Peyer's patch (tissue), 4 donors: ENCODE results near the gene HKDC1. TPM values are rescaled to one million over a fixed set of nuclear protein-coding genes. Genes with fewer than 3 reads are reported as not detected.

ENCODE experiments used
- DNase-seq, 3 donors: peaks; one replicate each; pipeline ENCODE4 v3.0.0-alpha.2; 2017 to 2019
- H3K27ac ChIP-seq, 4 donors: fragments of 200-600 bp; sonication (generic); one replicate each; pipeline ENCODE4 v1.5.1; 2016 to 2019
- H3K27me3 ChIP-seq, 2 donors: fragments of 200-600 bp; sonication (generic); one replicate each; pipeline ENCODE4 v1.5.1; 2019
- H3K36me3 ChIP-seq, 3 donors: fragments of 200-600 bp; sonication (generic); one replicate each; pipeline ENCODE4 v1.5.1; 2016 to 2019
- H3K4me1 ChIP-seq, 4 donors: fragments of 200-600 bp; sonication (generic); one replicate each; pipeline ENCODE4 v1.5.1; 2016 to 2019
- H3K4me3 ChIP-seq, 4 donors: fragments of 200-600 bp; sonication (generic); 1 replicate in 3 of 4; 2 replicates in 1 of 4; pipeline ENCODE4 v1.5.1; 2016 to 2019; ENCODE audit warnings: mild to moderate bottlenecking in 1 of 4
- H3K9me3 ChIP-seq, 4 donors: fragments of 200-600 bp; sonication (generic); one replicate each; pipeline ENCODE4 v1.5.1; 2016 to 2019; ENCODE audit warnings: mild to moderate bottlenecking in 1 of 4
- CTCF ChIP-seq, 6 experiments: fragments of 450-650 bp in 4 of 6; fragments of 200-600 bp in 2 of 6; sonication (generic) in 1 of 6; IDR thresholded peaks; one replicate each; pipeline ENCODE4 v1.5.1; 2017 to 2019; ENCODE audit warnings: antibody characterized with exemption in 6 of 6, mild to moderate bottlenecking in 3 of 6, moderate library complexity in 1 of 6
- POLR2A ChIP-seq, 2 donors: fragments of 450-650 bp; IDR thresholded peaks; one replicate each; pipeline ENCODE4 v1.5.1; 2017; ENCODE audit warnings: antibody characterized with exemption in 2 of 2, mild to moderate bottlenecking in 2 of 2, moderate library complexity in 2 of 2
- total RNA-seq, 4 donors: library from RNA; depleted of rRNA; stranded (reverse); fragments of >200 nt; gene quantifications; one replicate each; pipeline ENCODE4 v1.1.0, GENCODE V29; 2016

Gene HKDC1
- total RNA-seq, 4 donors from 2014 or later: 53.6 to 207 (median 184) TPM

DNA sequence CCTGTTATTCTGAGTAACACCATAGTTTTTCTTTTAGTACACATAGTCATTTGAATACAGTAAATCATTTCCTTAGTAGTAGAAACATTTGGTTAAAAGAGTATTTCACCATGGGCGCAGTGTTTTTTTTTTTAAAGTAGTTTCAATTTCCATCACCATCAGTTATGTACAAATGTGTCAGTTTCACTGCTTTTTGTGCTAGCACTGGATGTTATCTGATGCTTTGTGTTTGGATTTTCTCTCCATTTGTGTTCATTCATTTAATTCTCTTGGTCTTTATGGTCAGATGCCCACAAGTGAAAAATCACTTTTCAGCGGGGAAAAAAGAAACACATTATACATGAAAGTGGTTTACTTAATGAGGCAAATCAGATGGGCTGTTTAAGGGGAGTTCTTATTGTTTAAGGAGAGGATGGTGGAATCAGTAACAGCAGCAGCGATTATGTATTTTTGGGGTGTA, 42.2 kb downstream of the HKDC1 start:
- H3K36me3 ChIP-seq: peaks cover 0 to 30% (median 0%) of the 10 kb centered on the region in 3 donors
- no peak overlapping the region for H3K27ac ChIP-seq
- H3K4me3 ChIP-seq: no peak overlapping the region
- no peaks in the 10 kb centered on the region for H3K27me3 ChIP-seq
- TF ChIP-seq CTCF (IDR thresholded peaks at IDR 0.05) (no peak), POLR2A (IDR thresholded peaks at IDR 0.05) (no peak)
- no peaks in the 10 kb centered on the region for H3K9me3 ChIP-seq
- no peak for DNase-seq
- H3K4me1 ChIP-seq: no peaks in the 10 kb centered on the region

- Histone ChIP-seq H3K9me3 (no peaks in the 10 kb centered on the region), H3K27ac (no peak overlapping the region), H3K36me3 (peaks cover 0 to 6% (median 0%) of the 10 kb centered on the region in 3 donors), H3K27me3 (no peaks in the 10 kb centered on the region), H3K4me1 (no peaks in the 10 kb centered on the region), H3K4me3 (no peak overlapping the region)
- TF ChIP-seq POLR2A (IDR thresholded peaks at IDR 0.05): no peak
- no peak for TF ChIP-seq CTCF (IDR thresholded peaks at IDR 0.05)
- DNase-seq: no peak
Observed at GRCh38 chr10:69265521-69265920, 45.4 kb downstream of the HKDC1 start.

- Histone ChIP-seq H3K36me3 (no peaks in the 10 kb centered on the region), H3K27me3 (no peaks in the 10 kb centered on the region), H3K27ac (no peak overlapping the region)
Observed at GRCh38 chr10:69268761-69269416, 48.8 kb downstream of the HKDC1 start.

DNA sequence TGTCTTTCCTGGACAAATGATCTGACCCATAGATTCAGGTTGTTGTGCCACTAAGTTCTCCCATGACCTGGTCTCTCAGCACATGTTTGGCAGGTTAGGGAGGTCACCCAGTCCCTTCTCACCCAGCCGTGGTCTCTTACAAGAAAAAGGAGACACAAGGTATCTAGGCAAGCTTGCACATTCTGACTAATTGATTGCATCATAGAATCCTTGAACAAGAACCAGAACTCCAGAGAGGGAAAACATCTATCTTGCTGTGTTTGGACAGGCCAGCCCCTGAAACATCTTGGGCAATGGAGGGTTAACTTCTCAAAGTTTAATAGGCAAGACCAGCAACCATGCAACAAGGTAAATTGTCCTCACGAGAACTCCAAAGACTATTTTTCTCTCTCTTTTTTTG, 49.6 kb downstream of the HKDC1 start:
- Histone ChIP-seq H3K4me1 (no peaks in the 10 kb centered on the region), H3K27me3 (no peaks in the 10 kb centered on the region), H3K9me3 (no peaks in the 10 kb centered on the region), H3K4me3 (no peak overlapping the region), H3K27ac (no peak overlapping the region), H3K36me3 (no peaks in the 10 kb centered on the region)
- no peak for DNase-seq
- TF ChIP-seq POLR2A (IDR thresholded peaks at IDR 0.05) (no peak), CTCF (IDR thresholded peaks at IDR 0.05) (no peak)

More at GRCh38 chr10:69268761-69269416, 48.8 kb downstream of the HKDC1 start:
- TF ChIP-seq CTCF (IDR thresholded peaks at IDR 0.05) (no peak), POLR2A (IDR thresholded peaks at IDR 0.05) (no peak)
- no peak for DNase-seq
- no peak overlapping the region for H3K4me3 ChIP-seq
- H3K9me3 ChIP-seq: no peaks in the 10 kb centered on the region
- H3K4me1 ChIP-seq: no peaks in the 10 kb centered on the region

DNA sequence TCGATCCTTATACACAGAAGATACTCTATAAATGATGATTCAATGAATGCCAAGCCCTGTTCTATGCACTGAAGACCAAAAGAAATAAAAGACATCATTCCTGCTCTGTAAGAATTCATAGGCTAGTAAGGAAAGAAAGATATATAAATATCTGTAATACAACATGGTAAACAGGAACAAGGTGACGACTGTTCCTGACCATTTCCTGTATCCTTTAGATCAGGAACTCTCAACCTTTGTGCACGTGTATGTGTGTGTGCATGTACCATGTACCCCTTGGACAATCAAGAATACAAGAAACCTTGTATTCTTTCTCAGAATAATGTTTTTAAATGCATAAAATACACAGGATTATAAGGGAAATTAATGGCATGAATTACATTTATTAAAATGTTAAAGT, 50.9 kb downstream of the HKDC1 start:
- Histone ChIP-seq H3K9me3 (no peaks in the 10 kb centered on the region), H3K27ac (no peak overlapping the region), H3K36me3 (no peaks in the 10 kb centered on the region), H3K4me1 (no peaks in the 10 kb centered on the region), H3K27me3 (no peaks in the 10 kb centered on the region), H3K4me3 (no peak overlapping the region)
- TF ChIP-seq CTCF (IDR thresholded peaks at IDR 0.05): no peak
- no peak for TF ChIP-seq POLR2A (IDR thresholded peaks at IDR 0.05)
- DNase-seq: no peak
